Measurements from ENCODE around the gene SMARCD2.
"Not testable (repeated sequence)": the region's sequence is repeated elsewhere in the genome, so short reads cannot be mapped to it uniquely, and the experiment has no call there.

Gene SMARCD2

DNA sequence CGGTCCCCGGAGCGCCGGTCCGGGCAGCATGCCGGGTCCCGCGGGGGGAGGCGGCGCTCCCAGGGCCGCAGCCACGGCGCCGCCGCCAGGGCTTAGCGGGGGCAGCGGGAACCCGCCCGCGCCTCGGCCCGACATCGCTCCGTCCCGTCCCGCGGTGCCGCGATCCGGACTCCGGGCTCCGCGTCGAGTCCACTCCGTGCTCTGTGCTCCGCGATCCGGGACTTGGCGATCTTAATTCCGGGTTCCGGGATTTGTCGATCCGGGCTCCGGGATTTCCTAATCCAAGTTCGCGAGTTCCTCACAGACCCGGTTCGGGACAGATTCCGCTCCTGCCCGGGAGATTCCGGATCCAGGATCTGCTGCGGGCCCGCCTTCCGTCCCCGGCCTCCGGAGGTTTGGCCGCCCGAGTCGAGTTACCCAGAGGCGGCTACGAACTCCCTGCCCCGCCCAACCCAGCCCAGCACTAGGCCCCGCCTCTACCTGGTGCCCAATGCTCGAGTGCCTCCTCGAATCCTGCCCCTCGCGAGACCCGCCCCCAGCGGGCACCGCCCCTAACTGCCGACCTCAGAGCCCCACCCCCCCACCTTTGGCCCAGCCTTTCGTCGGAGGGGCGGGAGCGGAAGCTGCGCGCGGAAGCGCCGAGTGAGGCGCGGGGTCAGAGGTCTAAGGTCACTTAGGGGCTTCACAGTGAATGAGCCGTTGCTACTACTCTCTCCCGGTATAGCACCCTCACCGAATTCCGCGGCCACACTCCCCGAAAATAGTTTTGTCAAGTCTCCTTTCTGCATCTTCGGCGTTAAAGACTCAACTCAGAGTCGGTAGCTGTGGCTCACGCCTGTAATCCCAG, at the start of gene SMARCD2:
Gene SMARCD2 (minus strand): TSS at position 146 of the 847 bp plus-strand sequence. CDS start 11 bp downstream, at position 135.
- peak; percentile 97 to 99 for DNase-seq (ENCODE audit: low read depth in 2 of 2)

DNA sequence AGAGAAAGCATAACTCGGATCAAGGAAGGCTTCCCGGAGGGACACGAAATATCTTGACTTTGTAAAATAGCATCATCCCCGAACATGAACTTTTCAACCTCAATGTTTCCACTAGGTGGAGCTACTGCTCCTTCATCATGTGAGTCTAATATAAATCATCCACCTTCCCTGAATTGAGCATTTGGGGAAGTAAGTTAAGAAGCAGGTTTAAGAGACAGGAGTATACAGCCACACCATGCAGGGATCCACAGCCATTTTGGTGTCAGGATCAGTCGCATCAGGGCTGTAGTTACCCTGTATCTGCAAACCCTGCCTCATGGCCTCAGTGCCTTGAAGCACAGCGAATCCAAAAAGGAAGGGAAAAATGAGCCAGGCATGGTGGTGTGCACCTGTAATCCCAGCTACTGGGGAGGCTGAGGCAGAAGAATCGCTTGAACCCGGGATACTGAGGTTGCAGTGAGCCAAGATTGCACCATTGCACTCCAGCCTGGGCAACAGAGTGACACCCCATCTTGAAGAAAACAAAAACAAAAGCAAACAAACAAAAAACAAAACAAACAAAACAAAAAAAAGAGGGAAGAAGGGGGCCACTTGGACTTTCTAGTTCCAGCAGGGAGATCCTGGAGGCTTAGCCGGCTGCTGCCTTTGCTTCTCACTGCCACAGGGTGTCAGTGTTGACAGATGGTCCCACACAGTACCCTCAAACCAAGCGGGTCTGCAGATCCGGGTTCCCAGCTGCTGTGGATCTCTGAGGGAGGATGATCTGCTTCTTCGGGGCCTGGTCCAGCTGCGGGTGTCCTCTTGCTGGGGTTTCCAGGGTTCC, 46.8 kb upstream of the SMARCD2 start:
- not testable (repeated sequence) for DNase-seq (ENCODE audit: low read depth in 2 of 2)

DNA sequence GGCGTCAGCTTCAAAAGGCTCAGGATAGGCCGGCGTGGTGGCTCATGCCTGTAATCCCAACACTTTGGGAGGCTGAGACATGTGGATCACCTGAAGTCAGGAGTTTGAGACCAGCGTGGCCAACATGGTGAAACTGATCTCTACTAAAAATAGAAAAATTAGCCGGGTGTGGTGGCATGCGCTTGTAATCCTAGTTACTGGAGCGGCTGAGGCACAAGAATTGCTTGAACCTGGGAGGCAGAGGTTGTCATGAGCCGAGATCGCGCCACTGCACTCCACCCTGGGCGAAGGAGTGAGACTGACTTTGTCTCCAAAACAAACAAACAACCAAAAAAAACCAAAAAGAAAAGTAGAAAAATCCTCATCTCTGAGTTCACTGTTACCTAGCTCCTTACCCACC, 42.6 kb upstream of the SMARCD2 start:
- not testable (repeated sequence) for DNase-seq (ENCODE audit: low read depth in 2 of 2)

DNA sequence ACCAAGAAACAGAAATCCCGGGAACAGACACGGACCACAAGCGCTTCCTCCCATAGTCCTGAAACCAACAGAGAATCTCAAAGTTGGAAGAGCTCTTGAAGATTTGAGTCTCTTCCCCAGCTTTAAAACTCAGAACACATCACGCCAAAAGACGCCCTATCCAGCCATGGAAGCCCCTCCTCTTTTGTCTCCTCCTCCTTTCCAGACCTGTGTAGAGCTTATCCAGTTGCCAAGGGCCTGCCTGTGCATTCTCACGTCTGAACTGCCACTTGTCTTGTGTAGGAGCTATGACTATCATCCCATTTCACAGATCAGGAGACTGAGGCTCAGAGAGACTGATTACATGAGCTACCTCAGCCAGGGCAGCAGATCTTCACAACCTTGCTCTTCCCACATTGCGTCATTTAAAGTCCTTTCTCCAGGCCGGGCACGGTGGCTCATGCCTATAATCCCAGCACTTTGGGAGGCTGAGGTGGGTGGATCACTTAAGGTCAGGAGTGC, 40.2 kb upstream of the SMARCD2 start:
- not testable (repeated sequence) for DNase-seq (ENCODE audit: low read depth in 2 of 2)

DNA sequence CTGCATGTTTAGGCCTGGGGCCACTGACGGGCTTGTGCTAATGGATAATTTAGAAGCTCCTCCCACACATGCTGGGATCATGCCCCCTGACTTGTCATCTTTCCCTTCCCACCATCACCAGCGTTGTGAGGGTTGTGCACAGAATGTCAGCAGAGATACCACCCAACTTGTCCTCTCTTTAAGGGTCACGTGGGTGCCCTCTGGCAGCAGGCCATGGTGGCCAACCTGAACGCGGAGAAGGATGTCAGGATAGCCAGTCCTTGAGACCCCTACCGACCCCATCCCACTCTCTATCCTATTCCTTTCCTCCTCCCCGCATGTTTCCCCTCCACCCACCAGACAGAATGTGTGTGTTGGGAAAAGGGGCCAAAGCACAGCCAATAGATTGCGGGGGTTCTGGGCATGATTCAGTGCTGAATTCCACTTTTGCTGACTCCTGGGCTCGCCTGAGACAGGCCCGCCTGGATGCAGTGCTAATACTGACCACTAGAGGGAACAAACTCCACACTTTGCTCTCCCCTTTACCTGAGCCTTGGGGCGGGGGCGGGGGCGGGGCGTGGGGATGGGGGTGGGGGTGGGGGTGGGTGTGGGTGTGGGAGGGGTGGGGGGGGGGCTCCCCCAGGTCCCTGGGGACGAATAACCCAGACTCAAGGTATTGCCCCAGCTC, 39.6 kb upstream of the SMARCD2 start, which contains the start of gene GH2:
Gene GH2 (minus strand): TSS at position 10 of the 667 bp plus-strand sequence. CDS start 143 bp downstream, outside the sequence.
- peak in 1 of 2 experiments; percentile 60 for DNase-seq (ENCODE audit: low read depth in 2 of 2)

DNA sequence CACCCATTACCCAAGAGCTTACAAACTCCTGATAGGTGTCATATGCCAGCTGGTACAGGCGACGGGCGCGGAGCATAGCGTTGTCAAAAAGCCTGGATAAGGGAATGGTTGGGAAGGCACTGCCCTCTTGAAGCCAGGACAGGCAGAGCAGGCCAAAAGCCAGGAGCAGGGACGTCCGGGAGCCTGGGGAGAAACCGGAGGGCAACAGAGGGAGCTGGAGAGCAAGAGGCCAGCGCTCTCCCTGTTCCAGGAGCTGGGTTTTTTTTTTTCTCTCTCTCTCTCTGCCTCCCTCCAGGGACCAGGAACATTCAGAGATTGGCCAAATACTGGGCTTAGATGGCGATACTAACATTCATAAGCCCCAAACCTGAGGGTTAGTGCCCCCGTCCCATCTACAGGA, 38.9 kb upstream of the SMARCD2 start:
- not testable (repeated sequence) for DNase-seq (ENCODE audit: low read depth in 2 of 2)

DNA sequence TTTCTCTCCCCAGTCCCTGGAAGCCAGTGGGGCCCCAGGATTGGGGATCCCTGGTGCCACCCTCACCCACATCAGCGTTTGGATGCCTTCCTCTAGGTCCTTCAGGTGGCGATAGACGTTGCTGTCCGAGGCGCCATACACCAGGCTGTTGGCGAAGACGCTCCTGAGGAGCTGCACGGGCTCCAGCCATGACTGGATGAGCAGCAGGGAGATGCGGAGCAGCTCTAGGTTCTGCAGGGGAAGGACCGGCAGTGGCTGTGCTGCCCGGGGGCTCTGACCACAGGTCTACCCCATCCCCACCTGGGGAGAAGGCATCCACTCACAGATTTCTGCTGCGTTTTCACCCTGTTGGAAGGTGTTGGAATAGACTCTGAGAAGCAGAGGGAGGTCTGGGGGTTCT, 38.2 kb upstream of the SMARCD2 start:
- DNase-seq (ENCODE audit: low read depth in 2 of 2): no peak

DNA sequence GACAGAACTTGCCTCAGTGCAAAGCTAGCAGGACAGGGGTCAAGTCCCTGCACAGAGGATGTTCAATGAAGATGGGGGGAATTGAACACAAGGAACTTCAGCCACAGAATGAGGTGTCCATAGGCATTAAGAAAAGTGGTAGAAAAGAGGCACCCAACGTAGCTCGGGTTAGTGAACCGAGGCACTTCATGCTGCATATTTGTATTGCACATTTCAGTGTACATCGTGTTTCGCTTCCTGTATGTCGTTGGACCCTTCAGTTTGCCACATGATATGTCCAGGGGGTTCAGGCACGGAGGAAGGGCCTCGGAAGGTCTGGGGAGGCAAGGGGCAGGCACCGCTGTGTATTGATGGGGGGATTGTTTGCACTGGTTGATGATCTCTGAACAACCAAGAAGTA, 35.9 kb upstream of the SMARCD2 start:
- DNase-seq (ENCODE audit: low read depth in 2 of 2): not testable (repeated sequence)

DNA sequence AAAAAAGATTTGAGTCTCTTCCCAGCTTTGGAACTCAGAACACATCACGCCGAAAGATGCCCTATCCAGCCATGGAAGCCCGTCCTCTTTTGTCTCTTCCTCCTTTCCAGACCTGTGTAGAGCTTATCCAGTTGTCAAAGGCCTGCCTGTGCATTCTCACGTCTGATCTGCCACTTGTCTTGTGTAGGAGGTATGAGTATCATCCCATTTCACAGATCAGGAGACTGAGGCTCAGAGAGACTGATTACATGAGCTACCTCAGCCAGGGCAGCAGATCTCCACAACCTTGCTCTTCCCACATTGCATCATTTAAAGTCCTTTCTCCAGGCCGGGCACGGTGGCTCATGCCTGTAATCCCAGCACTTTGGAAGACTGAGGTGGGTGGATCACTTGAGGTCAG, 32.2 kb upstream of the SMARCD2 start:
- DNase-seq (ENCODE audit: low read depth in 2 of 2): not testable (repeated sequence)

DNA sequence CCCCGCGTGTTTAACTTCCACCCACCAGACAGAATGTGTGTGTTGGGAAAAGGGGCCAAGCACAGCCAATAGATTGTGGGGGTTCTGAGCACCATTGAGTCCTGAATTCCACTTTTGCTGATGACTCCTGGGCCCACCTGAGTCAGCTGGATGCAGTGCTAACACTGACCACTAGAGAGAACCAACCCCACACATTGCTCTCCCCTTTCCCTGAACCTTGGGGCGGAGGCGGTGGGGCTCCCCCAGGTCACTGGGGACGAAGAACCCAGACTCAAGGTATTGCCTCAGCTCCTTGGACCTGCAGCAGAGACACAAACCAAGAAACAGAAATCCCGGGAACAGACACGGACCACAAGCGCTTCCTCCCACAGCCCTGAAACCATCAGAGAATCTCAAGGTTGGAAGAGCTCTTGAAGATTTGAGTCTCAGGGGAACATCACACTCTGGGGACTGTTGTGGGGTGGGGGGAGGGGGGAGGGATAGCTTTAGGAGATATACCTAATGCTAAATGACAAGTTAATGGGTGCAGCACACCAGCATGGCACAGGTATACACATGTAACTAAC, 31.7 kb upstream of the SMARCD2 start:
- DNase-seq (ENCODE audit: low read depth in 2 of 2): not testable (repeated sequence)

DNA sequence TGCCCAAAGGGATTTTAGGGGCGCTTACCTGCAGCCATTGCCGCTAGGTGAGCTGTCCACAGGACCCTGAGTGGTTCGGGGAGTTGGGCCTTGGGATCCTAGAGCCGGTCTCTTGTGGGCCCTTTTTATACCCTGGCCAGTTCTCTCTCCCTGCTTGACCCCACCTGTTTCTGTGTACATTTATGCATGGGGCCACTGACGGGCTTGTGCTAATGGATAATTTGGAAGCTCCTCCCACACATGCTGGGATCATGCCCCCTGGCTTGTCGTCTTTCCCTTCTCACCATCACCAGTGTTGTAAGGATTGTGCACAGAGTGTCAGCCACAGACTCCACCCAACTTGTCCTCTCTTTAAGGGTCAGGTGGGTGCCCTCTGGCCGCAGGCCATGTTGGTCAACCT, 31.1 kb upstream of the SMARCD2 start, which contains the start of gene CSH2:
Gene CSH2 (minus strand): TSS at position 101 of the 400 bp plus-strand sequence. CDS start 63 bp downstream, at position 38.
- not testable (repeated sequence) for DNase-seq (ENCODE audit: low read depth in 2 of 2)

DNA sequence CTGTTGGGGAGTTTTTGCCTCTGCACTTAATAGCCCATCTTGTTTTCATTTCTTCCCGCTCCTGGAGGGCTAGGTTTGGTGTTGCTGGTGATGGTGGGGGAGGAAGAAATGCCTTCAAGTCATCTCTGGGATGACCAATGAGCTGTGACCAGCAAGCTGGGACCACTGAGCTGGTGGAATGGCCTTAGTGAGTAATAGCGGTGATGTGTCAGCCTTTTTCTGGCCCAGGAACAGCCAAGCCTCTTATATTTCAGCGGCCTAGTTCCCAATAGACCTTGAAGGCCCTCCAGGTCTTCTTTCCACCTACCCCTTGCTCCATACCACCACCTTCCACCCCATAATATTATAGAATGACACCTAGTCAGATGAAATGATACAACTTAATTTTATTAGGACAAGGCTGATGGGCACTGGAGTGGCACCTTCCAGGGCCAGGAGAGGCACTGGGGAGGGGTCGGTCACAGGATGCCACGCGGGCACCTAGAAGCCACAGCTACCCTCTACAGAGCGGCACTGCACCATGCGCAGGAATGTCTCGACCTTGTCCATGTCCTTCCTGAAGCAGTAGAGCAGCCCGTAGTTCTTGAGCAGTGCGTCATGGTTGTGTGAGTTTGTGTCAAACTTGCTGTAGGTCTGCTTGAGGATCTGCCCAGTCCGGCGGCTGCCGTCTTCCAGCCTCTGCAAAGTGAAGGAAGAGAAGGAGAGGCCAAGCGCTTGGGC, 29.3 kb upstream of the SMARCD2 start:
- not testable (repeated sequence) for DNase-seq (ENCODE audit: low read depth in 2 of 2)

DNA sequence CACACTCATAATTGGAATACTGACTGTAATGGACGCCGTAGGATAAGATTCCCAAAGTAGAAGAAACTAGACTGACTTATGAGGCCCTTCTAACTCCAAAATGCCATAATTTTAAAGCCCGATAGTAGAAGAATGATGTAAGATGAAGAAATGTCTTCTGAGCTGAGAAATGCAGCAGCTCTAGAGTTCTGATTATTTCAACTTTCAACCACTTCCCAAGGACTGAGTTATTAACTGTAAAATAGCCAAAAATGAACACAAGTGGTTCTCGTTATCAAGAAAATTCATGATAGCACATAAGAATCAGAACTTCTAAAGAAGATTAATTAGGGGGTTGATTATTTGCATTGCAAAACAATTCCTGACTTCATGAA, 27.8 kb upstream of the SMARCD2 start:
- DNase-seq (ENCODE audit: low read depth in 2 of 2): not testable (repeated sequence)

DNA sequence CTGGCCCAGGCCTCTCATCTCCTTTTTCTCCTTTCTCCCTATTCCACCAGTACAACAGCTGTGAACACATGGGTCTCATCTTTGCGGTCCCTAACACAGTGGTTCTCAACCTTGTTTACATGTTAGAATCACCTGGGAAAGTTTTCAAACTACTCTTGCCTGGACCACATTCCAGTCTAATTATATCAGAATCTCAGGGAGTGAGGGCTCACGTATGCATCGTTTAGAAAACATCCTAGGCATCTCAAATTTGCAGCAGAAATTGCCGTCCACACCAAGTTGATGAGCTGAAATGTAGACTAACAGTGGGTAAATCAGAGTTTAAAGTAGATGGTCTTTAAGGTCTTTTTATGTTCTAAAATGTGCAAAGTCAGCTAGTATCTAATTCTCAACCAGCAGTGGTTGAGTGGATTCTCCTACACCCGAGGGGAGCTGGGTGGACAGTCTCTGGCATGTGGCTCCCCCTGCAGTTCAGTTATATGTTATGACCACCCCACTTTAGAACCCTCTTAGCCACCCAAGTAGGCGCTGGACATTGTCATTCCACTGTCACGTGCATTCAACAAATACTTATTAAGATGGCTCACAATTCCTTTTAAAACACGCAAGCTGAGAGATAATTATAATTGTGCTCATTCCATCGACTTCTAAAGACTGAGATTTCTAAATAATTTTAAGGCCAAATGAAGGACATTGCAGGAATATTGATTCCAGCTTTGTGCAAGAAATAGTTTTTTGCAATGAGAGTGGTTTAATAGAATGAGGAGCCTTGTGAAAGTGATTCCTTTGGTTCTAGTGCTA, 27.2 kb upstream of the SMARCD2 start:
- DNase-seq (ENCODE audit: low read depth in 2 of 2): not testable (repeated sequence)

DNA sequence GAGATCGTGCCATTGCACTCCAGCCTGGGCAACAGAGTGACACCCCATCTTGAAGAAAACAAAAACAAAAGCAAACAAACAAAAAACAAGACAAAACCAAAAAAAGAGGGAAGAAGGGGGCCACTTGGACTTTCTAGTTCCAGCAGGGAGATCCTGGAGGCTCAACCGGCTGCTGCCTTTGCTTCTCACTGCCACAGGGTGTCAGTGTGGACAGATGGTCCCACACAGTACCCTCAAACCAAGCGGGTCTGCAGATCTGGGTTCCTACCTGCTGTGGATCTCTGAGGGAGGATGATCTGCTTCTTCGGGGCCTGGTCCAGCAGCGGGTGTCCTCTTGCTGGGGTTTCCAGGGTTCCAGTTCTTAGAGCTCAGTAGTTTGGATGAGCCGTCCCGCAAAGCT, 24.1 kb upstream of the SMARCD2 start:
- DNase-seq (ENCODE audit: low read depth in 2 of 2): not testable (repeated sequence)

DNA sequence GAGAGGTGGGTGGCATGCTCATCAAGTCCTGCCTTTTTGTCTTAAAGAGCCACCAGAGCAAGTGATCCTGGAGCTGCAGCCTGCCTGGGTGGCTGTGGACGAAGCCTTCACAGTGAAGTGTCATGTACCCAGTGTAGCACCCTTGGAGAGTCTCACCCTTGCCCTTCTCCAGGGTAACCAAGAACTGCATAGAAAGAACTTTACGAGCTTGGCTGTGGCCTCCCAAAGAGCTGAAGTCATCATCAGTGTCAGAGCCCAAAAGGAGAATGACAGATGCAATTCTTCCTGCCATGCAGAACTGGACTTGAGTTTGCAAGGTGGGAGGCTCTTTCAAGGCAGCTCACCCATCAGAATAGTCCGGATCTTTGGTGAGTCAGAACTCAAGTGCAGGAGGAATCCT, 16.8 kb upstream of the SMARCD2 start:
- DNase-seq (ENCODE audit: low read depth in 2 of 2): no peak

DNA sequence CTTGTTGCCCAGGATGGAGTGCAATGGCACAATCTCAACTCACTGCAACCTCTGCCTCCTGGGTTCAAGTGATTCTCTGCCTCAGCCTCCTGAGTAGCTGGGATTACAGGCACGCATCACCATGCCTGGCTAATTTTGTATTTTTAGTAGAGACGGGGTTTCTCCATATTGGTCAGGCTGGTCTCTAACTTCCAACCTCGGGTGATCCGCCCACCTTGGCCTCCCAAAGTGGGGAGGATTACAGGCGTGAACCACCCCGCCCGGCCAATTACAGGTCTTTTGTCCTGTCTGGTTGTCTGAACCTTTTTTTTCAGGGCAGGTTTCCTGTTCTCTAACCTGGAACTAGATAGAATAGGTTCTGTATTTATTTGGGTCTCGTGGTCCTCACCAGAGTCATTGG, 13.9 kb upstream of the SMARCD2 start:
- not testable (repeated sequence) for DNase-seq (ENCODE audit: low read depth in 2 of 2)

DNA sequence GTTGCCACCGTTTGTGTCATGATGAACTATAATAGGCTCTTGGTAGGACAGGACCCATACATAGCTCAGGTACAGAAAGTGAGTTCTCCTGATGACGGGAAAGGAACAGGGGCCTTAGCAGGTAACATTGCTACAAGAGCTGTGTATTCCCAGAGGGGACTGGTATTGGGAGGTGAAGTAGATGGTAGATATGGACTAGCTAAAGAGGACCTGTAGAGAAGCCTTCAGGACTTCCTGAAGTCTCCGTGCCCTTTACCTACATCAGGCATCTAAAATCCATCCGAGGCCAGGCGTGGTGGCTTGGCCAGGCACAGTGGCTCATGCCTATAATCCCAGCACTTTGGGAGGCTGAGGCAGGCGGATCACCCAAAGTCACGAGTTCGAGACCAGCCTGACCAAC, 12.7 kb upstream of the SMARCD2 start:
- DNase-seq (ENCODE audit: low read depth in 2 of 2): no peak

DNA sequence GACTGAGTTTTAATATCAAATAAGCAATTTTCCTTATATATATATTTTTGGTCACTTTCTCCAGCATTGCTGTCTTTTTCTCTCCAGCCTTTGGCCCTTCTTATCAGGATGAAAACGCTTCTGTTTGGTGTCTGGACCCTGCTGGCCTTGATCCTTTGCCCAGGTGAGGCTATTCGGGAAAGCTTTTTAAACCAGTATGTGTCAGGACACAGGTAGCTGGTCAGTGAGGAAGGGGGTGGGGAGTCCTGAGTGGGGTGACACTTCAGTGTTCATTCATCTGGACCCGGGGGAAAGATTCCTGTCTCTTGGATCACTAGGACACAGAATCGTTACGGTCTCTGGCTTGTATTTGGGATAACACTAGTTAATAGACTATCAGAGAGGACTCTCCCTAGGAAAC, 12.2 kb upstream of the SMARCD2 start:
- DNase-seq (ENCODE audit: low read depth in 2 of 2): no peak

DNA sequence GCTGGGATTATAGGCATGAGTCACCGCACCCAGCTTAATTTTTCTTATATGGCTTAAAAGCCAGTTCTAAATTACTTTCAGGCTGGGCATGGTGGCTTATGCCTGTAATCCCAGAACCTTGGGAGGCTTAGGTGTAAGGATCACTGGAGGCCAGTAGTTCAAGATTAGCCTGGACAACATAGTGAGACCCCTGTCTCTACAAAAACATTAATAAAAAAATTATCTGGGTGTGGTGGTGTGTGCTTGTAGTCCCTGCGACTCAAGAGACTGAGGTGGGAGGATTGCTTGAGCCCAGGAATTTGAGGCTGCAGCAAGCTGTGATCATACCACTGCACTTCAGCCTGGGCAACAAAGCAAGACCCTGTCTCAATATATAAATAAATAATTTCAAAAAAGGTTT, 10.8 kb upstream of the SMARCD2 start:
- DNase-seq (ENCODE audit: low read depth in 2 of 2): no peak

Data from stimulated activated CD4-positive, alpha-beta T cell treated with anti-CD3 and anti-CD28 coated beads, Interleukin-12 subunit alpha, Interleukin-12 subunit beta, amount 100 ng/mL, for 24 hours (primary cell).